GM03348 (cell line): ENCODE data around the gene CDC25C.
A peak's percentile ranks its signal among the peaks of the same experiment; 100 is the strongest.
"Not testable (repeated sequence)": the region's sequence is repeated elsewhere in the genome, so short reads cannot be mapped to it uniquely, and the experiment has no call there.

Experiments used
- DNase-seq: peaks from one replicate; pipeline ENCODE4 v3.0.0; 2012; ENCODE audit warnings: low spot score

CDC25C gene

DNA sequence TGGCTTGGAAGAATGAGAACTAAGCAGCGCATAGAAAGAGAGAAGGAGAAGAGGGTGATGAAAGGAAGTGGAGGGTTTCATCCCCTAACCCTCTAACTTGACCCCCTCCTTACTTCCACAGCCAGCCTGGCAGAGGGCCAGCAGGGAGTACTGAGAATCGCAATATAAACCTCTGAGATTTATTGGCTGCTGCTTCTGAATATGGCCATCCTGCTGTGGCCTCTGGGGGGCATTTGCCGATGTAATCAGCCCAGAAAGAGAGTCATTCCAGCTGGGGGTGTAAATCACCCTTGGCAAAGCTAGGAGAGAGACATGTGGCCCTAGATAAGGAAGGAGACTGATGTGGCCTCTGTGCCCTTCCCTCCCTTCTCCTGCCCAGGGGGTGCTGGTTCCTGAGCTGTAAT lies 56.2 kb downstream of the CDC25C start:
- DNase-seq = no peak

DNA sequence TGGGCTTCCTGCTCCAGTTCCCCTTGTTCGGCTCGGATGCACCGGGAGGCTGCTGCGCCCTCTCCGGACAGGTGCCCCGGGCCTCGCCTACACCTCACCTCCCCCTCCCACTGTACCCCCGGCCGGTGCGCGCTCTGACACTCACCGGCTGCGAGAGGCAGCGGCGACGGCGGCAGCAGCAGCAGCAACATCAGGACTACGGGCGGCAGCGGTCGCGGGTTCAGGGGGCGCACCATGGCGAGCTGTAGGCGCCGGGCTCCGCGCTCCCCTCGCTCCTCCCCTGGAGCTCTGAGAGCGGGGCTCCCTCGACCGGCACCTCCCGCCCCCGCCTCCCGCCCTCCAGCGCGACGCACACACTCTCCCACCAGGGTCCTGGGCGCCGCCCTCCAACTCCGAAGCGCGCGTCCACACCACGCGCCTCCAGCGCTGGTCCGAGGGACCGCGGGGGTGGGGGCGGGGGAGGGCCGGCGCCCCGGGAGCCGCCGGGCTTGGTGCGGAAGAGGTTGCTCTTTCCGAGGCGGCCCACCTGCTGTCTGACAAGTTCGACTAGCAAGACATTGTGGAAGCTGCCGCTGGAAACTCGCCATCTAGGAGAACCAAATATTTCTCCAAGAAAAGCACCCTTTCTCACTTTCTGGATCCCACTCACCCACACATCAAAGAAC lies 57.3 kb downstream of the CDC25C start, which contains the start of gene GFRA3:
Gene GFRA3, minus strand, starts transcription at position 433 of the 665 bp plus-strand sequence. Its CDS starts 197 bp downstream, at position 236.
- DNase-seq = peak; percentile 28

DNA sequence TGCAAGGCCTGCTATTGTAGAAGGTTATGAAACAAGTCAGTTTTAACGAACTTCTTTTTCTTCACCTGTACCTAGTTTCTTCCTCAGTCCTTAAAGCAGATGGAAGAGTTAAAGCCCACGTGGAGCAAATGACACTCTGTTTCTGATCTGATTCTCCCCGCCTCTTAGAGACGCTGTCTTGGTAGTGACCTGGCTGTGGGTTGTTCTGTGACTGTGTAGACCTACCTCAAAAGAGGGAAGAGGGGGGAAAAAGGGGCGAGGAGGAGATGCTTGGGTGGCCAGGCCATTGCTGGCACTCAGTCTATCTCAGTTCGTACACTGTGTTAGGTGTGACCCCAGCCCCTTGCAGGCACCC lies 57.8 kb downstream of the CDC25C start:
- DNase-seq = no peak

DNA sequence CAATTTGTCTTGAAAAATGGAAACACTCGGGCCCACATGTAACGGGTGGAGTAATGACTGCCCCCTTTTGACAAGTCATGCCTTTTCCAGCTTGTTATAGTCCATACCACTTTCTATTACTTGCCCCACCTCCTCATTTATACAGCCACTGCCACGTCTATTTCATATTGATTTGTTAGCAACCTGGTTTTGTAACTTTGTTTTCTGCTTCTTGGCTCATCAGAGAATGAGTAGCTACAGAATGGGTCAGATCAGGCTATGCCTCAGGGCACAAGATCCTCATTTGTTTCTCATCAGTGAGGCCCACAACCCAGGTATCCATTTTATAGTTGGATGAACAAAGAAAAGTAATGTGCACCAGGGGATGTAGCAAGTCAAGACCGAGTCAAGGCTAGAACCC lies 58.9 kb downstream of the CDC25C start:
- DNase-seq = no peak

DNA sequence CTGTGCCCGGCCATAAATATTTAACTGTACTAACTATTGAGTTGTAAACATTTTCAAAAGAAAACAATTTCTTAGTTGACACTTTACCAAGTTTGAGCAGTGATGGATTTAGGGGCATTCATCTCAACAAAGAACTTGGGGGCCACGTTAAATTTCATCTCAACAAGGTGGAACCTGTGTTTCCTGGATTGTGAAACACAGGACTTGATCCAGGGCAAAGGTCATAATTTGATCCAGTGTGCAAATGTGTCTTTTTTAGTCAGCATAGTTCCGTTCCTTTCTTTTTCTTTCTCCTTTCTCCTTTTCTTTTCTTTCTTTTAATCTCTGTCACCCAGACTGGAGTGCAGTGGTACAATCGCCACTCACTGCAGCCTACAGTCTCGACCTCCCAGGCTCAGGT lies 60.3 kb downstream of the CDC25C start:
- no peak for DNase-seq

DNA sequence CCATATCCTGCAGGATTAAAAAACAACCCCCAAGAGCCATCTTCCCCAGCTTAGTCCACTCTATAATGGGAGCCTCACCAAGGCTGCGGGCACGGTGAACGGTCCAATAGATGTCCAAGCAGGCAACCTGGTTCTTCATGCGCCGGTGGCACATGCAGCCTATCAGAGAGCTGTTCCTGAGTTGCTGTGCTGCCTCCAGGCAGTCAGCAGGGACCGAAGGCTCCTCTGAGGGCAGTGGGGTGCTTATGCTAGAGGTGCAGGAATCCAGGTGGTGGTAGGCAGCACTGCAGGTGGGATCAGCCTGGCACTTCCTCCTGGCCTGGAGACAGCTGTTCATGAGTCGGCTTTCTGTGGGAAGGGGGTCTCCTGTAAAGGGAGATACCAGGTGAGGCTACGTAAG lies 67.4 kb downstream of the CDC25C start:
- no peak for DNase-seq

DNA sequence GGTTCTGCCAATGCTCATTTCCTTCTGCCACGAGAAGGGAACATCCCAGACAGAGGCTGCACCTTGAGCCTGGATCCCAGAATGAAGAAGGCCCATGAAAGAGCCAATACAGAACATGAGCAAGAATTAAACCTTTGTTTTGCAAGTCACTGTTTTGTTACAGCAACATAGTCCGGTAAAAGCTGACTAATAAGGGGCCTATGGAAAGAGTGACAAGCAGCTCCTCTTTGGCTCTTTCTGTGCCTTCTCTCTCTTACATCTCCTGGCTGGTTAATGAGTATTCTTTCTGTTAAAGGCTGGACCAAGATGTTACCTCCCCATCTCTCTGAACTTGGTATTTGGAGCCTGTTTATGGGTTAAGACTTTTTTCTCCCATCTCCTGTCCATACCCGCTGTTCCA lies 68.0 kb downstream of the CDC25C start:
- no peak for DNase-seq

DNA sequence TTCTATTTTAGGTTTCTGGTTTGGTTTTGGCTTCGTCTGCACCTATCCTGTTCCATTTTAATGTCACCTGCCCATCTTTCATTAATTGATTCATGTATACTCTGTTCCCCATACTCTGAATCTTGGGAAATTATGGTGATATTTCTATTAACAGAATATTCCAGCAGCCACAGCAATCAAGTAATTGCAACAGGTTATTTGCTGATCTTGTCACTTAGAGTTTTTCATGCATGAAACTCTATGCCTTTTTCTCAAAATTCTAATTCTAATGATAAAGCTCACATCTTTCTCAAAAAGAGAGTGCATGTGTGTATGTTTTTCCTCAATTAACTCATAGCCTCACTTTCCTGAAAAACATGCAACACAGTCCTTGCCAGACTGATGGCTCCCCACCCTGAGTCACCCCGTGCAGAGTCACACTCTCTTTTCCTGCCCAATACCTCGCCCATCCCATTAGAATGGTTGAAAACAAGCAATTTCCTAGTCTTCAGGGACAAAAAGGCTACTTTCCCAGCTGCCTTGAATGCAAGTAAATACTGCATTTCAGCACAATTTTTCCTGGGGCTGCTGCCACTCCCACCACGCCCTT lies 72.8 kb downstream of the CDC25C start:
- peak; percentile 34 for DNase-seq

DNA sequence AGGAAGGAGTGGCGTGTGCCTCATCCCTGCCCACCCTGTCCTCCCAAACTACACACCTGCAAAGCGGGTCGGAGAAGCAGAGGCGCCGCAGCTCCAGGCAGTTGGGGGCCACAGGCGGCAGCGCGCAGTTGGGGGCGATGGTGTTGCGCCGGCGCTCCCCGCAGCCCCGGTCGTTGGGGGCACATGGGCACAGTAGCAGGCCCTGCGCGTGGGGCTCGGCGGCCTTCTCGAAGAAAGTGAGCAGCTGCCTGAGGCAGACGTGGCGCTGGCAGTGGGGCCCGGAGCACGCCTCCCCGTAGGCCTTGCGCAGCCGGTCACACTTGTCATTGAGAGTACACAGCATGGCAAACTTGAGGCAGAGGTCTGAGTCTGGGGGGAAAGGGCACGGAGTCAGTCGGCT lies 74.0 kb downstream of the CDC25C start:
- DNase-seq = no peak

DNA sequence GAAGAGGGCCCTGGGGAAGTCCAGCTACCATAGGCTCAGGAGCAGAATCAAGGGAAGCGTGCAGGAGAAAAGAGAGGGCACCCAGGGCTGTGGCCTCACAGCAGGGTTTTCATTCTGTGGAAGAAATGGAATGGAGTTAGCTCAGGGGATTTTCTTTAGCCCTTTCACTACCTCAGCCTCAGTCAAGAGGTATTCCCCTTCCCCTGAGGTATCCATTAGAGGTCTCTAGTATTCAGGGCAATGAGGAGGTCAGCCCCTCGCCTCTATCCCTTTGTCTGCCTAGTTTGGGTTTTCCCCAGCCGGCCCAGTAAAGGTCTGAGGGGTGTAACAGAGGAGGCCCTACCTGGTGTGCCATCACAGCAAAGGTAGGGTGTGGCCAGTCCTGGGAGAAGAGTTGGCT lies 78.7 kb downstream of the CDC25C start:
- DNase-seq = no peak

DNA sequence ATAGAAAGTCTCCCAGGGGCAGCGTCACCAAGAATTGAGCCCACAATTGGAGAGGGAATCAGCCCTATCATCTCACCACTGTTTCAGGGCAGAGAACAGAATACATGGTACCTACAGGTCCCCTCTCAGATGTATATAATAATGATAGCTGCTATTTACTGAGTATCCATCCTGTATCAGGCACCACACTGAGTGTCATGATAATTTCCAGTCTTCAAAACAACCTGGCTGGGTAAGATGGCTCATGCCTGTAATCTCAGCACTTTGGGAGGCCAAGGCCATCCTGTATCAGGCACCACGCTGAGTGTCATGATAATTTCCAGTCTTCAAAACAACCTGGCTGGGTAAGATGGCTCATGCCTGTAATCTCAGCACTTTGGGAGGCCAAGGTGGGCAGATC lies 83.8 kb downstream of the CDC25C start:
- DNase-seq = not testable (repeated sequence)

DNA sequence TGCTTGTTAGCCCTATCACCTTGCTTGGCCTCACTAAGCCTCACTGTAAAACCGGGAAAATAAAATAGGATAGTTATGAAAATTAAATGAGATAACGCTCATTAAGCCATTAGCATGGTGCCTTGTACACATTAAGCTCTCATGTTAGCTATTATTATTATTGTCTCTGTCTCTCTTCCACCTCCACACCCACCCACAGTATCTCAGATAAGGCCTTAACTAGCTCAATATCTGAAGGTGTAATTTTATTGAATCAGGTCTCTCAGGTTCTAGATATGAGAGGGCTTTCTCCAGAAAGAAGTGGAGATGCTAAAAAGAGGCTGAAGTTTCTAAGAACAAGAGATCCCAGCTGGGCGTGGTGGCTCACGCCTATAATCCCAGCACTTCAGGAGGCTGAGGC lies 84.8 kb downstream of the CDC25C start:
- no peak for DNase-seq

DNA sequence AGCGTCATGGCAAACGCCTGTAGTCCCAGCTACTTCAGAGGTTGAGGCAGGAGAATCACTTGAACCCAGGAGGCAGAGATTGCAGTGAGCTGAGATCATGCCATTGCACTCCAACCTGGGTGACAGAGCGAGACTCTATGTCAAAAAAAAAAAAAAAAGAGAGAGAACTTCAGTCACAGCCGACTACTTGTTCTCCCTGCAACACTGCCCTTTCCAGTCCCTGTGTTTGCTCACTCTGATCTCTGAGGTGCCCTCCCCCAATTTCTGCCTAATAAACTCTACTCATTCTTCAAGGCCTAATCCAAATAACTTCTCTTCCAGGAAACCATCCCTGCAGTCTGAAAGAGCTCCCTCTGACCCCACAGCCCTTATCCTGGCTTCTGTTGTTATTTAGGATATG lies 85.3 kb downstream of the CDC25C start:
- no peak for DNase-seq

DNA sequence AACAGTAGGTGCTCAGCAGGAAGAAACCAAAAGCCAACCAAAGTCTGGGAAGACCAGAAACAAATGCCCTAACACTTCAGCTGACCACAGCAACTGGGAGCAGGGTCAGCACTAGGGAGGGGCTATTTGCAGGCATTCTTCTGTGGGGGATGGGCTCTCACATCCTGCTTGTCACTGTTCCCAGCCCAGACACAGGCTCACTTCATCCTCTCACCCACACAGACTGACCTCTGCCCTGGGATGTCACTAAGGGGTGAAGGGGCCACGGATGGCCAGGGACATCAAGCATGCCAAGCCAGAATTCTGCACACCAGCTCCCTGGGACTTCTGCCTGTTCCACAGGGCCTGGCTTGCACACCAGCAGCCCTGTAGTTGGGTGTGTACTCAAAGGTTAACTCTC lies 85.9 kb downstream of the CDC25C start:
- no peak for DNase-seq

DNA sequence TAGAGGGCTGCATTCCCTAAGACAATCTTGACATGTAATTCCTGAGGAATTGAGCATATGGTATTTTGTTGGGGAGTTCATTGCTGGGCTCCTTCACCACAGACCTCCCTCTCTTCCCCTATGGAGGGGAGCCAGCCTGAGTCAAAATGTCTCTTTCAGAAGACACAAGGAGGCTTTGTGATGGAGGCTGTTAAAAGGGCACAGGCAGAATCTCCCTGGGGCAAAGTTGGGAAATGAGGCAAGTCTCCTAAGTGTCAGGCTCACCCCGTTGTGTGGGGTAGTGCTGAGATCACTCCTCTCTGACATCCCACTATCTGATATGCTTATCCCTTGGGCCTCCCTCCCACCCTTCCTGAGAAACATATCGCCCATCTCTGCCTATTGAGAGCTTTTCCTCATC lies 87.8 kb downstream of the CDC25C start:
- DNase-seq = no peak

DNA sequence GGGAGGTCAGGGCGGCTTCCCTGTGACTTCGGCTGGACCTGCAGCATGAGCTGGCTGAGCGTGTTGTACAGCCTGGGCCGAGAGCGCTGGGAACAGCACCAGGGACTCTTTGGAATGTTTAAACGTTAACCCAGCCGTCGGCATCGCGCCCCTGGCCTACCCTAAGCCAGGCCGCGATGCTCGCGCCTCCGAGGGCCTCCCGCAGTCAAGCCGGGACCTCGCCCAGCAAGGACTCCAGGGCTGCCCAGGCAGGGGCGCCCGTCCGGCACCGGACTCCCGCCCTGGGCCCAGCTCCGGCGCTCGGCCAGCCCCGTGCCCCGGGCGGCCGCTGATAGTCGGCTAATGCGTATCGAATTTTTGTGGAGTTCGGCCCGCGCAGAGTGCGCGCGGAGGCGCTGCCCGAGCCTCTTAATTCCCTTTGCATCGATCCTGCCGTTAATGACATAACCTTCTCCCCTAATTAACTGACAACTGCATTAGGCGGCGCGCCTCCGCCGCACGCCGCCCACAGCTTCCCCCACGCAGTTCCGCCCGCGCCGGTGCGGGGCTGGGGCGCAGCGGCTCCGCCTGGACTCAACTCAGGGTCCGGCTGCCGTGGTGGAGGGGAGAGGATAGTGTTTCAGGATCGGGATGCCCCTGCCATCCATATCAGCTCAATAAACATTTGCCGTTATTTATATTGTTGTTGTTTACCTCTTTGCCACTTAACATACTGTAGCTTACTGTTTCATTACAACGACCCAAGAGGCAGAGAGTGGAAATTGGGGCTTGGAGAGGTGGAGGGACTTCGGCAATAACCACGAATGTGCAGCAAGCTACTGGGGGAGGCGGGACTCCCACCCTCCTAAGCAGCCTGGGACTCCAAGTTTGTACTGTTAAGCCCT lies 89.7 kb downstream of the CDC25C start:
- DNase-seq = peak; percentile 61

DNA sequence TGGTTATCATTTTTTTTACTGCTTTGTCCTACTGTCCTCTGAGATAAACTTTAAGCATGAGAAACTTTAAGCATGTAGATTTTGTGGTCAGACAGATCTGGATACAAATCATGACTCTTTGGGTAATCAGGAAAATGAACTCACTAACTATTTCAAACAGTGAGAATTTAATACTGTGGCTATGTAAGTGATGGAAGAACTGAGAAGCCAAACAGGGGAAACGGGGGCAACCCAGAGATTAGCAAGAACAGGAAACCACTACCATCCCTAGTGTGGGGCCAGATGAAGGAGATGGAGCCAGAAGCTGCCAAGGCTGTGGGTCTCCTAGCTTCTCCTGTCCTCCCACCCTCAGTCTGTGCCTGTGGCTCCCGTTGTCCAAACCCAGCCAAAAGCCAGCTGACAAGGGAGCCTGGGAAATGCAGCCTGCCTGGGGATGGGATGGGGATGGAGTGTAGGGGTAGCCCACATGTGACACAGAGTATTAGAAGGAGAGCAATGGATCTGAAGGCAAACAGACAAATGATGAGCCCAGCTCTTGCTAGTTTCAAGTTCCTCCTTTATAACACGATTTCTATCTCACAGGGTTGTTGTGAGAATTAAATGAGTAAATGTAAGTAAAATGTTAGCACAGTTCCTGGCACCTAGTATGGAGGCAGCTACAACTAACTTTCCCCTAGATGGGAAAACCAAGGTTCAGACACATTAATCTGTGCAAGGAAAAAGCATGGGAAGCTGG lies 90.8 kb downstream of the CDC25C start:
- no peak for DNase-seq

DNA sequence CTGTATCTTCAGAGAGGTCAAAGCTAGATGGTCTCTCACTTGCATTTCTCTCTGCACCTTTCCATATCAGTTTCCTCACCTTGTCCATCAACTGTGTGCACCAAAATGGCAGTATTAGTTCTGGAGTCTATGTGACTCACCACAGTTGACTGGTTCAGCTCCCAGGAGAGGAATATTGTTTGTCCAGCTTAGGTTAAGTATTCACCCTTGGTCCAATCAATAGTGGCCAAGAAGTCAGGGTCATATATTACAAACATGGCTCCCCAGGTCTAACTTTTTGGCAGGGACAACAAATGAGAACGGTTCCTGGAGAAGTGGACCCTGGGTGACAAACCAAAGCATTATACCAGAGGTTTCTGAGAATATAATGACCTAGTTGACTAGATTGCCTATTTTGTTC lies 93.6 kb downstream of the CDC25C start:
- DNase-seq = no peak
